Stimulated activated CD8-positive, alpha-beta memory T cell treated with anti-CD3 and anti-CD28 coated beads, Interleukin-15, amount 100 ng/mL, for 24 hours (primary cell): ENCODE data around the gene ZFP90.
A peak's percentile ranks its signal among the peaks of the same experiment; 100 is the strongest.
"Not testable (repeated sequence)": the region's sequence is repeated elsewhere in the genome, so short reads cannot be mapped to it uniquely, and the experiment has no call there.

Source experiments
- DNase-seq: peaks from one replicate; pipeline ENCODE4 v3.0.0-alpha.2; 2020; ENCODE audit warnings: low read depth

Gene ZFP90

DNA sequence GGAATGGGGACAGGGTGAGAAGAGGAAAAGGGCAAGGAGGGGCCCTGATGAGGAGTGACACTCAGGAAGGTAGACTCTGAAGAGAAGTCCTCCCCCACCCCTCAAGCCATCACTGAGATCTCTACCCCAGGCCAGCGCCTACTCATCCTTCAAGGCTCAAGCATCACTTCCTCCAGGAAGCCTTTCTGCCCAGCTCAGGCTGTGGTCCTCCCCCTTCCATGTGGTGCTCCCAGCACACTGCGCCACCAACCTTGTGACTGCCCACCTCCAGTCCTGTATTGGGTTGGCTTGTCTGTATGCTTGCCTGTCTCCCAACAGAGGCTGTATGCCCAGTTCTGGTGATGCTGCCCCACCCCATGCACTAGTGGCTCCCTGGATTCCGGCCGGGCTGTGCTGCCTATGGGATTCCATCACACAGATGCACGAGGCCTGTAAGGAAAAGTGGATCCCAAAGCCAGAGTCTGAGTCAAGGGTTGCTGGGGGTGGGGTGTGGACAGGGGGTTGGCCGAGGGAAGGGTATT is 19.8 kb upstream of the ZFP90 start:
- no peak for DNase-seq

DNA sequence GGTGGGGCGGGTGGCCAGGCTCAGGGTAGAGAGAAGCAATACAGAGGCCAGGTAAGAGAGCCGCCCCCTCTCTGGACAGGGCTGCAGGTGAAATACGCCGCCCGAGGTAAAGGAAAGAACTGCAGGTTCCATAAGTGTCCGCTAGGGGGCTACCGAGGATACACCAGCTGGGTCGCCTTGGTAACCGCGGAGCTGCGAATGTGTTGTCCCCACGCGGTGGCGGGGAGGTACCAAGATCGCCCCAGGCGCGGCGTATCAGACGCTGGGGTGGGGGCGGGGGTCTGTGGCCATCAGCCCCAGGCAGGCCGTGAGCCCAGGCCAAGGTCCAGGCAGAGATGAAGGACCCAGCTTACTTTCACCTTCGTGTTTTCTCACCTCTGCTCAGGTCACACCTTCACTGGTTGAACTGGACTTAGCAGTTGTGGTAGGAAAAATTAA is 18.4 kb upstream of the ZFP90 start:
- DNase-seq, result peak; percentile 60

DNA sequence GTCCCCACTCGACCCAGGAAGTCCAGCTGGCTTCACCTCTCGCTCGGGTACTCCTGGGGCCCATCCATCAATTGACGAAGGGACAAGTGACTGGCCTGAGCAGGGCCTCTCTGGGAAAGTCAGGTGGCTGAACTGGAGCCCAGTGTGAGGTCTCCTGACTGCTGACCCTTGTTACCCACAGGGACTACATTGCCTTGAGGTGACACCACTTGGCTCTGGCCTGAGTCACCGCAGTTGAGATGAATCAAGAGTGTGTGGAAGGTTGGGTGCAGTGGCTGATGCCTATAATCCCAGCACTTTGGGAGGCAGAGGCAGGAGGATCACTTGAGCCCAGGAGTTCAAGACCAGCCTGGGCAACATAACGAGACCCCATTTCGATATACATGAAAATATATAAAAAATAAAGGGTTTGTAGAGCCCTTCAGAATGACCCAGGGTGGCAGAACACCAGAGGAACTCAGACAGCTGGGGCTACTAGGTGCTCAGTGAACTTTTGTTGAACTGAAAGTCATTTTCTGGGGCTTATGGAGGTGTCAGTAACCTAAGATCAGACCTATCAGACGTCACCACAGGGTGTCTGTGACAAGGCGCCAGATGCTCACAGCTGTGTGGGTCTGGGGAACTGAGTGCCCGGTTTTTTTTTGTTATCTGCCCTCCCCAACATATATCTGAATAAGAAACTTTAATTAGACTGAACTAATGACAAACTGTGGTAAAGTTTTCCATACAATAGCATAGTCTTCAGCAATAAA is 14.8 kb upstream of the ZFP90 start:
- no peak for DNase-seq

DNA sequence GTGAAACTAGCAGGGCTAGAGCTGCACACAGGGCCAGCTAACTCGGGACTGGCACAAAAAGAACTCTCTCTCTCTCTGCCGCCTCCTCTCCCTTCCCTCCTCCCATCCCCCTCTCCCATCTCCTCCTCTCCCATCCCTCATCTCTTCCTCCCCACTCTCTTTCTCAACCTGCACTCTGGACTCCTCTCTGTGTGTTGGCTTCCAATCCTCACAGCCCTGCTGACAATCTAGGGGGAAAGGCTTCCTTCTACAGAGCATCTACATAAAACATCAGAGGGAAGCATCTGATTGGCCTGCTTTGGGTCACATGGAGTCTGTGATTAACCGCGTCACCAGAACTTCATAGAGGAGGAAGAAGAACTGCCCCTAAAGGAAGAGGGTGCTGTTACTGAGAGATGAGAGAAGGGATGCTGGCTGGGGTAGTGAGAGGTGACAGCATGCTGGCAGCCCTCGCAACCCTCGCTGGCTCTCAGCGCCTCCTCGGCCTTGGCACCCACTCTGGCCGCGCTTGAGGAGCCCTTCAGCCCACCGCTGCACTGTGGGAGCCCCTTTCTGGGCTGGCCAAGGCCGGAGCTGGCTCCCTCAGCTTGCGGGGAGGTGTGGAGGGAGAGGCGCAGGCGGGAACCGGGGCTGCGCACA is 12.8 kb upstream of the ZFP90 start:
- no peak for DNase-seq

DNA sequence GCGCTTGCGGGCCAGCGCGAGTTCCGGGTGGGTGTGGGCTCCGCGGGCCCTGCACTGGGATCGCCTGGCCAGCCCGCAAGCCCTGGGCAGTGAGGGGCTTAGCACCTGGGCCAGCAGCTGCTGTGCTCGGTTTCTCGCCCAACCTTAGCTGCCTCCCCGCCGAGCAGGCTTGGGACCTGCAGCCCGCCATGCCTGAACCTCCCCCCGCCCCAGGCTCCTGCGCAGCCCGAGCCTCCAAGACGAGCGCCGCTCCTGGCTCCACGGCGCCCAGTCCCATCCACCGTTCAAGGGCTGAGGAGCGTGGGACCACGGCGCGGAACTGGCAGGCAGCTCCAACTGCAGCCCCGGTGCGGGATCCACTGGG is 12.3 kb upstream of the ZFP90 start:
- DNase-seq, result no peak

DNA sequence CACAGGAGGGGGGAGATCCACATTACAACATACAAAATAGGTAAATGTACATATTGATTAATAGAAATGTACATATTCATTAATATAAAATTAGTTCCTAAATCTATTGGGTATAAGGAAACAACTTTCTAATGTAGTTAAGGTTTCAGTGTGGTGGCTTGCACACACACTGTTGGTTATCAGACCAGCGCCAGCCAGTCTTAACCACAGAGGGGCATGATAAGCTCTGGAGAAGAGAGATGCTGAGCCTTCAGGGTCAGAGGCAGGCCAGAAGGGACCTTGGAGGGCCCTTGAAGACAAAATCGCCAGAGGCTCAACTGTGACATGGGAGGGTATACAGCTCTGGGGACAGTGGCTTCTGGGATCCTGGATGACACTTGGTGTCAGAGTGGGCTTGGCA is 10.9 kb upstream of the ZFP90 start:
- DNase-seq, result no peak

DNA sequence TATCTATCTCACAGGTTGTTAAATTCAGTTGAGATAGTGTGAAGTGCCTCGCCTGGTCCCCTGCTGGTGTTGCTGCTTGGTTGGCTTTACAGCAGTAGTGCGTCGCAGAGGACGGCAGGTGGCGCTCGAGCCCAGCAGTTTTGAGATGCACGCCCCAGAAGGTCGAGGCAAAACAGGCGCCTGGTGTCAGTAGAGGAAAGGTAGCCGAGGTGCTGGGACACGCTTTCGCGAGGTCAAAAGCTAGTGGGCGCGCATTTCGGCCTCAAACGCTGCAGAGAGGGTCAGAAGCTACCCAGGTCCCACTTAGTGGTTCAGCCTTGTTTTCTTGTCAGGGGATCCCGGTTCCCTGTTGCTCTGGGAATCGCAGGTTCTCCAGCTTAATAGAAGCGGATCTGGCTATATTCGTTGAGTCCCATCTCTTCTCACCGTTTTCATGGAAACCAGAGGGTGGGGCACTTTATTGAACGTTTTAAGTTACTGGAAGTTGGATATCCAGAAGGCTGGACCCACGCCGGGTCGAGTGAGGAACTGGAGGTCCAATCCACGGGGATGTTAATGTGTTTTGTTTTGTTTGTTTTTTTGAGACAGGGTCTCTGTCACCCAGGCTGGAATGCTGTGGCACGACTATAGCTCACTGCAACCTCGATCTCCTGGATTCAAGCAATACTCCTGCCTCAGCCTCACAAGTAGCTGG is 10.3 kb upstream of the ZFP90 start:
- DNase-seq, result peak; percentile 69

DNA sequence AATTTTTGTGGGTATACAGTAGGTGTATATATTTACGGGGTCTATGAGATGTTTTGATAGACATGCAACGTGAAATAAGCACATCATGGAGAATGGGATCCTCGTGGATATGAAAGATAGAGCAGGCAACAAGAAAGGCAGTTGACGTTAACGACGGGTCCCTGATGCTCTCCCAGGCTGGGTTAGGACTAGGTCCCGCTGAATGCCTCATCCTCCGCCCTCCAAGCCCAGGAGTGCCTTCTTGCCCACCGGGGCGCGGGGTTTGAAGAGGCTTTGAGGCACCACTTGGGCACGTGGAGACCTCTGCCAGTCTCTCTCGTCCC is 9.5 kb upstream of the ZFP90 start:
- DNase-seq, result no peak

DNA sequence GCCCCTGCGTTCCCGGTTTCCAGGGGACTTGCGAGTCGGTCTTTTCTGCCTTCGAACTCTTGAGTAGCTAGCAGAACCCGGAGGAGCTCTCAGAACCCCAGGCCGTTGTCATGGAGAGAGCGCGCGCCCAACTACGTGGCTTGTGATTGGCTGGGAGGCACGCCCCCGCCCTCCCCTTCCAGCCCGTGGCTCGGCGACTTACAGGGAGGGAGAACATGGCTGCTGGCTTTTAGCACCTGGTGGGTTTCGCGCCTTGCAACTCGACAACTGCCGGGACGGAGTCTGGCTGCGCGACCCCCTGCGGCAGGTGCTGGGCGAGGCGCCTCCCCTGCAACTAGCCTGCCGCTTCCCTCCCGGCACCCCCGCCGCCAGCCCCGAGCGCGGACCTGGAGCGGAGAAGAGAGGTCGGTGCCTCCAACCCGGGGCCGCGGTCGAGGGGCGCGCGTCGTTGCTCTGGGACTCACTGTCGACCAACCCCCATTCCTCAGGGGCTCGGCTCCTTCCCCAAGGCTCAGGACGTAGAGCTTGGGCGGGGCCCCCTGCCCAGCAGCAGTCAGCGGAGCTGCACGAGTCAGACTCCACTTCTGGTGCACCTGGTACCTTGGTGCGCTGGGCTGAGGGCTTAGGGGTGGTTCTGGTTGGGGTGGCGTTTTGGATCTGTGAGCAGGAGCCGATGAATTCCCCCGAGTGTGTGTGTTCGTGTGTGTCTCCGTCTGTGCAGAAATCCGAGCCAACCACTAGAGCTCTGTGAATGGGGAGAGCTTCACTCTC is 9.0 kb upstream of the ZFP90 start:
- DNase-seq, result peak; percentile 64

DNA sequence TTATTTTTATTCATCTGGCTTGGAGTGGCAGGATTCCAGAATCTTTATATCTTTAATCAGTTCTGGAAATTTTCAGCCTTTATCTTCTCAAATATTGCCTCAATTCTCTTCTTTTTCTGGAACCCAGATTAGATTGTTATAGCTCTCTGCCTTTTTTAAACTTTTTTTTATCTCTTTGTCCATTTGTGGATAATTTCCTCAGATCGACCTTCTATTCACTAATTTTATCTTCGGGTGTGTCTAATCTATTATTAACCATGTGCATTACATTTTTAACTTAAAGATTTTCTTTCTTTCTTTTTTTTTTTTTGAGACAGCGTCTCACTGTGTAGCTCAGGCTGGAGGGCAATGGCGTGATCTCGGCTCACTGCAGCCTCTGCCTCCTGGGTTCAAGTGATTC is 5.2 kb upstream of the ZFP90 start:
- DNase-seq, result no peak

DNA sequence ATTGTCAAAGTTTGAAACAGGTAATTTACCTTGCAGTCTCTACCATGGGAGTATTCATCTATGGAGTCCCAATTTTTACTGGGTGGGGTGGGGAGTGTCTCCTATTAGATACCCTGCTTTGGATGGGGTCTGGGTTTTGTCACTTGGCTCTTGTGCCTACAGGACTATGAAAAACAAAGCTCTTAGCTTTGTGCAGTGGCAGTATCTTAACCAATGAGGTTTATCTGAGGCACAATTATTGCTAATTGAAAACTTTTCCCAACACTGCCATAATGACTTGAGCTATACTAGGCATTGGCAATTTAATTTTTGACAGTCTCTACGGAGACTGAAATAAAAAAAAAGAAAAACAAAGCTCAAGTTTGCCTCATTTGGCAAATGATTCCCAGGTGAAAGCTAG is 3.8 kb upstream of the ZFP90 start:
- DNase-seq, result no peak

DNA sequence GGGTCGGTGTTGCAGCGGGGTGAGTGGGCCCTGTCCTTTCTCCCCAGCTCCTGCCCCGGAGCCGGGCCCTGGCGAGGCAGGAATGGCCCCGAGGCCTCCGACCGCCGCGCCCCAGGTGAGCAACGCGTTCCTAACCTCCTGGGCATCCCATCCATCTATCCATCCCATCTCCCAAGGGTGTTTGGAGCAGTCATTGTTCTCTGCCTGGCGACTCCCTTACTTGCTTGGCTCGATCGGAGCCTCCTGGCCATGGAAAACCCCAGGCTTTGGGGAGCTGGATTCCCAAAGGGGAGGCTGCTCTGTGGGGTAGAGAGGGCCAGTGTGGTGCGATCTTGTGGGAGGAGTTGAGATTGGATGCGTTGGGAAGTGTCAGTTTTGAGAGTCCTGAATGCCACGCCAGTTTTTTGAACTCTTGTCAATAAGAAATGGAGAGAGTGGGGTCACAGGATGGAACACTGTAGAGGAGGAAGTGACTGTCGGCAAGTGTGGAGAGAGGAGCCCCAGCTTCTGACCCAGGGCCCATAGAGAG is 684 bp downstream of the ZFP90 start:
- no peak for DNase-seq

DNA sequence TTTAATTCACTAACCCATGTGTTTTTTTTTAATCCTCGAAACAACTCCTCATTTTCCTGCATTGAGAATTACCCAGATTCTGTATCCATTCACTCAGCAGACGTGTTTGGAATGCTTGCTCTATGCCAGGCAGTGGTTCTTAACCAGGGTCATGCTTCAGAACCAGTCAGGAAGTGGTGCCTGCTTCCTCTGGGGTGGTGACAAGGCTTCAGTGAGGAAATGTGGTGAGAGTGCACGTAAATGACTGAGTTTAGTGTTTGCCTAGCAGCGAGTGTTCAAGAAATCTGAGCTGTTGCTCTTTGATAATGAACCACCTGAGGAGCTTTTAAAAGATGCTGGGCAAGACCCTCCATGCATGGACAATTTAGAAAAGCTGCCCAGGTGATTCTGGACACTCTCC is 9.9 kb downstream of the ZFP90 start:
- no peak for DNase-seq

DNA sequence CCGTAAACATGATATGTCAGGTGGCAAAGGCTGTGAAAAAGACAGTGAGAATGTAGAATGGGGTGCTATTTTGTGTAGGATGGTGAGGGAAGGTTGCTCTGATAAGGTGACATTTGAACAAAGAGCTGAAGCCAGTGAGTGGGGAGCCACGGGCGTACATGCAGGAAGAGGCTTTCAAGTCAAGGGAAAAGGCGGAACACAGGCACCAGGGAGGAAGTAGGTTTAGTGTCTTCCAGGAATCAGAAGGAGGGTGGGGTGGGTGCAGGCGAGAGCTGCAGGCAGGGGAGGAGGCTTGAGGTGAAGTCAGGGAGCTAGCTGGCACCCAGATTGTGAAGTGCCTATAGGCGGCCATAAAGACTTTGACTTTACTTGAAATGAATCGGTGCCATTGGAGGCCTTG is 14.1 kb downstream of the ZFP90 start:
- DNase-seq, result no peak

DNA sequence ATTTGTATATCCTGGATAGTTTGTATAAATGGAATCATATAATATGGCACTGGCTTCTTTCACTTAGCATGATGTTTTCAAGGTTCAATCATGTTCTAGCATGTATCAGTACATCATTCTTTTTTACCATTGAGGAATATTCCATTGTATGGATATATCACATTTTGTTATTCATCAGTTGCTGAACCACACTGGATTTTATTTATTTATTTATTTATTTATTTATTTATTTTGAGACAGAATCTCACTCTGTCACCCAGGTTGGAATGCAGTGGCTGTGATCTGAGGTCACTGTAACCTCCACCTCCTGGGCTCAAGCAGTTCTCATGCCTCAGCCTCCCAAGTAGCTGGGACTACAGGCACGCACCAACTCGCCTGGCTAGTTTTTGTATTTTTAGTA is 21.2 kb downstream of the ZFP90 start:
- DNase-seq, result not testable (repeated sequence)

DNA sequence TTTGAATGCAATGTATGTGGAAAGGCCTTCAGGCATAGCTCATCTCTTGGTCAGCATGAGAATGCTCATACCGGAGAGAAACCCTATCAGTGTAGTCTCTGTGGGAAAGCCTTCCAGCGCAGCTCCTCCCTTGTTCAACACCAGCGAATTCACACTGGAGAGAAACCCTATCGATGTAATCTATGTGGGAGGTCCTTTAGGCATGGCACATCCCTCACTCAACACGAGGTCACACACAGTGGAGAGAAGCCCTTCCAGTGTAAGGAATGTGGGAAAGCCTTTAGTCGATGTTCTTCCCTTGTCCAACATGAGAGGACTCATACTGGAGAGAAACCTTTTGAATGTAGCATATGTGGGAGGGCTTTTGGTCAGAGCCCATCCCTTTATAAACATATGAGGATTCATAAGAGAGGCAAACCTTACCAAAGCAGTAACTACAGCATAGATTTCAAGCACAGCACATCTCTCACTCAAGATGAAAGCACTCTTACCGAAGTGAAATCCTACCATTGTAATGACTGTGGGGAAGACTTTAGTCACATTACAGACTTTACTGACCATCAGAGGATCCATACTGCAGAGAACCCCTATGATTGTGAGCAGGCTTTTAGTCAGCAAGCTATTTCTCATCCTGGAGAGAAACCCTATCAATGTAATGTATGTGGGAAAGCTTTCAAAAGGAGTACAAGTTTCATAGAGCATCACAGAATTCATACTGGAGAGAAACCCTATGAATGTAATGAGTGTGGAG is 24.7 kb downstream of the ZFP90 start:
- DNase-seq, result no peak

DNA sequence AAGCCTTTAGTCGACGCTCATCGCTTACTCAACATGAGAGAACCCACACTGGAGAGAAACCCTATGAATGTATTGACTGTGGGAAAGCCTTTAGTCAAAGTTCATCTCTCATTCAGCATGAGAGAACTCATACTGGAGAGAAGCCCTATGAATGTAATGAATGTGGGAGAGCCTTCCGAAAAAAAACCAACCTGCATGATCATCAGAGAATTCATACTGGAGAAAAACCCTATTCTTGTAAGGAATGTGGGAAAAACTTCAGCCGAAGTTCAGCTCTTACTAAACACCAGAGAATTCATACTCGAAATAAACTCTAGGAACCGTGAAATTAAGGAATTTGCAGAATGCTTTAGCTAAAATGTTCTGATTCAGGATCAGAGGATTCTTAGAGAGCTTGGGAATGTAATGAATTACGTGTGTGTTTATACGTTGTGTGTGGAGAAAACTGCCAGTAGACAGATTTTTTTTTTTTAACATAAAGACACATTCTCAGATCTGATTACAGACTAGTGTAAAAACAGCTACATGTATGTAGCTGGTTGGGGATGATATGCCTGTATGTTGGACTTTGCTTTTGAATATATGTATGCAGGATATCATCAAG is 25.4 kb downstream of the ZFP90 start:
- no peak for DNase-seq

DNA sequence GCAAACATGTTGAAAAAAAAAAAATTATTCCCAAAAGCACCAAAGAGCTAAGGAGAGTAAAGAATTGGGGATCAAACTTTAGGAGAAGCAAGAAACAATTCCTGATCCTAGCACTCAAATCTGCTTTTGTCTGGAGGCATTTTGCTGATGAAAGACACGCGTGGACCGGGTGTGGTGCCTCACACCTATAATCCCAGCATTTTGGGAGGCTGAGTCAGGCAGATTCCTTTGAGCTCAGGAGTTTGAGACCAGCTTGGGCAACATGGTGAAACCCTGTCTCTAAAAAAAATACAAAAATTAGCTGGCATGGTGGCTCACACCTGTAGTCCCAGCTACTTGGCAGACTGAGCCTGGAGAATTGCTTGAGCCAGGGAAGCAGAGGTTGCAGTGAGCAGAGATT is 35.4 kb downstream of the ZFP90 start:
- DNase-seq, result no peak

DNA sequence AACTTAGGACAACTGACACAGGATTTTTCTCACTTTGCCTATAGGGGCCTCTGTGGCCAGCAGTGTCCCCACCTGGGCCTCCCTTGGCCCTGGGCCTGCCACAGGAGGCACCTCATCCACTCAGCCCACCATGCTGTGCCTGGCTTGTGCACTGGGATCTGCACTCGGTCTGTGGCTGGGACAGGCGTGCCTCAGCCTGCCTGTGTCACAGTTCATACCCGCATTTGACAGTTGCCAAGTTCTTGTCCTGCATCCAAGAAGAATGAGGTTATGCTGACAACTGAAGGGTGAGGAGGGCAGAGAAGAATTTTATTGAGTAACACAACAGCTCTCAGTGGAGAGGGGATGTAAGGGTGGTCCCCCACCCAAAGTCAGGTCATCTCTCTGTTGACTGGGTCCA is 36.0 kb downstream of the ZFP90 start:
- DNase-seq, result no peak

DNA sequence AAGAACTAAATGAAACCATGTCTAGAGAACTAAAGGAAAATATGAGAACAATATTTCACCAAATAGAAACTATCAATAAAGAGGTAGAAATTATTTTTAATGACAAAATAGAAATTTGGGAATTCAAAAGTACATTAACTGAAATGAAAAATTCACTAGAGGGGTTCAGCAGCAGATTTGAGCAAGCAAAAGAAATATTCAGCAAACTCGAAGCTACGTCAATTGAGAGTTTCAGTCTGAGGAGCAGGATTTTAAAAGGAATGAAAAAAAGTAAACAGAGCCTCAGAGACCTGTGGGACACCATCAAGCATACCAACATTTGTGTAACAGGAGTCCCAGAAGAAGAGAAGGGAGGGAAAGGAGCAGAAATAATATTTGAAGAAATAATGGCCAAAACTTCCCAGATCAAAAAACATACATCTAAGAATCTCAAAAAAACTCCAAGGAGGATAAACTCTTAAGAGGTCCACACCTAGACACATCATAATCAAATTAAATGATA is 38.3 kb downstream of the ZFP90 start:
- no peak for DNase-seq
